GM18873 (cell line): ENCODE data around the gene PFKP.

ENCODE experiments used
- ATAC-seq: cut with Tn5 transposase; IDR thresholded peaks from one replicate; pipeline ENCODE4 v1.9.1; 2021; ENCODE audit warnings: mild to moderate bottlenecking, moderate library complexity, moderate number of reproducible peaks; ENCODE audit not compliant: unreplicated experiment, low FRiP score

PFKP gene

GRCh38 chr10:3128379-3129130 lies 61.2 kb downstream of the PFKP start:
- no peak for ATAC-seq

GRCh38 chr10:3129581-3130340 lies 62.4 kb downstream of the PFKP start:
- no peak for ATAC-seq

GRCh38 chr10:3131098-3131497 lies 63.8 kb downstream of the PFKP start:
- no peak for ATAC-seq

- no peak for ATAC-seq
These were observed 65.0 kb downstream of the PFKP start for GRCh38 chr10:3132036-3133025.

GRCh38 chr10:3133948-3134347 lies 66.6 kb downstream of the PFKP start:
- ATAC-seq = no peak

- no peak for ATAC-seq
These were observed 67.7 kb downstream of the PFKP start for GRCh38 chr10:3135006-3135405.

- ATAC-seq = no peak
These were observed 69.0 kb downstream of the PFKP start for GRCh38 chr10:3136336-3136735.

- ATAC-seq = no peak
These were observed 69.6 kb downstream of the PFKP start for GRCh38 chr10:3136763-3137611.

GRCh38 chr10:3137958-3138726 lies 70.8 kb downstream of the PFKP start:
- ATAC-seq = no peak

- no peak for ATAC-seq
These were observed 72.0 kb downstream of the PFKP start for GRCh38 chr10:3139216-3139910.

GRCh38 chr10:3140280-3140679 lies 72.9 kb downstream of the PFKP start:
- ATAC-seq = no peak

- no peak for ATAC-seq
These were observed 74.1 kb downstream of the PFKP start for GRCh38 chr10:3141351-3142005.

- no peak for ATAC-seq
These were observed 75.0 kb downstream of the PFKP start for GRCh38 chr10:3142146-3142875.

- no peak for ATAC-seq
These were observed 76.0 kb downstream of the PFKP start for GRCh38 chr10:3143366-3143765.

GRCh38 chr10:3143791-3144434 lies 76.6 kb downstream of the PFKP start:
- no peak for ATAC-seq

GRCh38 chr10:3145366-3145765 lies 78.0 kb downstream of the PFKP start:
- no peak for ATAC-seq

GRCh38 chr10:3146289-3146688 lies 78.9 kb downstream of the PFKP start:
- ATAC-seq = no peak
